Liver (tissue), 3 donors: ENCODE measurements around the gene BRD8.

Experiments used
- CTCF ChIP-seq: fragments of 150-350 bp; IDR thresholded peaks from 2 replicates; pipeline ENCODE4 v1.5.1; 2017; ENCODE audit warnings: improper control_type of control experiment, low read depth, low read length; ENCODE audit not compliant: missing input control
- EGR1 ChIP-seq, 2 donors: IDR thresholded peaks; 2 replicates each; pipeline ENCODE4 v1.6.1; 2016 to 2018; ENCODE audit warnings: antibody characterized with exemption in 2 of 2, low read depth in 2 of 2
- FOXA1 ChIP-seq: IDR thresholded peaks from 2 replicates; pipeline ENCODE4 v1.6.1; 2016; ENCODE audit warnings: antibody characterized with exemption
- GABPA ChIP-seq, 2 donors: IDR thresholded peaks in 1 of 2; conservative IDR thresholded peaks in 1 of 2; 2 replicates each; pipeline ENCODE4 v1.6.1; 2016; ENCODE audit warnings: antibody characterized with exemption in 2 of 2, mild to moderate bottlenecking in 1 of 2, moderate library complexity in 1 of 2
- HNF4A ChIP-seq, 2 donors: conservative IDR thresholded peaks; 2 replicates each; pipeline ENCODE4 v1.6.1; 2016; ENCODE audit warnings: antibody characterized with exemption in 2 of 2, mild to moderate bottlenecking in 2 of 2
- JUND ChIP-seq, 2 donors: IDR thresholded peaks; 2 replicates each; pipeline ENCODE4 v1.6.1; 2016; ENCODE audit warnings: antibody characterized with exemption in 2 of 2
- MAX ChIP-seq: IDR thresholded peaks from 2 replicates; pipeline ENCODE4 v1.6.1; 2016; ENCODE audit warnings: antibody characterized with exemption
- RAD21 ChIP-seq, 2 donors: IDR thresholded peaks; 2 replicates each; pipeline ENCODE4 v1.6.1; 2016; ENCODE audit warnings: antibody characterized with exemption in 2 of 2, mild to moderate bottlenecking in 2 of 2
- REST ChIP-seq: IDR thresholded peaks from 2 replicates; pipeline ENCODE4 v1.6.1; 2016; ENCODE audit warnings: antibody characterized with exemption, mild to moderate bottlenecking
- RXRA ChIP-seq, 2 donors: IDR thresholded peaks; 2 replicates each; pipeline ENCODE4 v1.6.1; 2017 to 2018; ENCODE audit warnings: antibody characterized with exemption in 2 of 2, mild to moderate bottlenecking in 1 of 2
- SP1 ChIP-seq: IDR thresholded peaks from 2 replicates; pipeline ENCODE4 v1.6.1; 2018; ENCODE audit warnings: antibody characterized with exemption, mild to moderate bottlenecking
- YY1 ChIP-seq: IDR thresholded peaks from 2 replicates; pipeline ENCODE4 v1.6.1; 2016; ENCODE audit warnings: antibody characterized with exemption, mild to moderate bottlenecking
- ZBTB33 ChIP-seq: IDR thresholded peaks from 2 replicates; pipeline ENCODE4 v1.6.1; 2016; ENCODE audit warnings: antibody characterized with exemption
- donor health status: healthy.
- donor health status: healthy.

- TF ChIP-seq CTCF (no peak), YY1 (no peak), REST (no peak), MAX (no peak), ZBTB33 (no peak), EGR1 (IDR thresholded peaks at IDR 0.05; ENCODE audit: low read depth in 2 of 2) (no peak), RAD21 (IDR thresholded peaks at IDR 0.05) (no peak), GABPA (IDR thresholded peaks at IDR 0.05 in 1 of 2, conservative IDR thresholded peaks at IDR 0.05 in 1 of 2) (no peak), FOXA1 (no peak), RXRA (IDR thresholded peaks at IDR 0.05) (no peak), SP1 (no peak), JUND (IDR thresholded peaks at IDR 0.05) (no peak), HNF4A (conservative IDR thresholded peaks at IDR 0.05) (no peak)
Observed at GRCh38 chr5:138132543-138132942, 45.9 kb downstream of the BRD8 start.
